ENCODE data around the gene POP7. TPM values are rescaled to one million over a fixed set of nuclear protein-coding genes. Genes with fewer than 3 reads are reported as not detected.
A peak's percentile ranks its signal among the peaks of the same experiment; 100 is the strongest.

The POP7 gene
- total and polyA plus RNA-seq, 2 donors (not counting 1 experiment from before 2014, with no cell fraction given), result 14.4 to 15.2 TPM

- Mint-ChIP-seq H3K27me3 (no peaks in the 10 kb centered on the region), H3K4me1 (peaks cover 39% of the 10 kb centered on the region), H3K4me3 (peak overlapping the region; percentile 3), H3K27ac (no peak overlapping the region), H3K9me3 (ENCODE audit: insufficient read depth) (no peaks in the 10 kb centered on the region)
- H3K4me3 ChIP-seq (ENCODE audit: control extremely low read depth in 1 of 5, extremely low read depth in 1 of 5, insufficient read depth in 1 of 5, low read depth in 2 of 5, low read length in 4 of 5), result no peak overlapping the region
- H3K9me3 ChIP-seq (ENCODE audit: control extremely low read depth in 1 of 3, control insufficient read depth in 2 of 3, insufficient read depth in 1 of 3, low read length in 2 of 3), result no peaks in the 10 kb centered on the region
- no peak for ATAC-seq (ENCODE audit: low read depth)
- peaks cover 36 to 37% of the 10 kb centered on the region in 2 donors for H3K4me1 ChIP-seq (ENCODE audit: control insufficient read depth in 2 of 2, insufficient read depth in 2 of 2, low read length in 2 of 2)
- H3K79me2 ChIP-seq (ENCODE audit: control insufficient read depth, insufficient read depth, low read length), result peaks cover 68% of the 10 kb centered on the region
- no peak overlapping the region for H3K27ac ChIP-seq (ENCODE audit: low read length in 2 of 2)
- H3K36me3 ChIP-seq (replicated peaks in 1 of 2; ENCODE audit: control extremely low read depth in 1 of 2, control insufficient read depth in 1 of 2, extremely low read depth in 1 of 2, insufficient read depth in 2 of 2, low read length in 1 of 2), result peaks cover 0 to 66% of the 10 kb centered on the region in 2 experiments
- no peak for DNase-seq
- peaks cover 96% of the 10 kb centered on the region for H4K20me1 ChIP-seq (ENCODE audit: control insufficient read depth, insufficient read depth, low read length, poor library complexity, severe bottlenecking)
- H2AFZ ChIP-seq (ENCODE audit: insufficient read depth, low read depth, low read length, poor library complexity, severe bottlenecking), result no peak overlapping the region
- no peak overlapping the region for H3K4me2 ChIP-seq (replicated peaks; ENCODE audit: low read depth, low read length, poor library complexity, severe bottlenecking)
- WGBS (ENCODE audit: insufficient coverage), result 97% methylated on average over 15 of the region's 16 CpGs
- H3K27me3 ChIP-seq (replicated peaks in 1 of 4; ENCODE audit: control extremely low read depth in 1 of 4, control insufficient read depth in 3 of 4, insufficient read depth in 4 of 4, low read length in 3 of 4), result no peaks in the 10 kb centered on the region
- TF ChIP-seq CTCF (IDR thresholded peaks at IDR 0.05), result no peak
- no peak for TF ChIP-seq EZH2 (IDR thresholded peaks at IDR 0.05; ENCODE audit: borderline replicate concordance, insufficient read depth, low read depth, low read length, poor library complexity, severe bottlenecking)
- intact Hi-C loops (cut with micrococcal nuclease), result no loop called here
- no peak overlapping the region for H3K9ac ChIP-seq (ENCODE audit: low read length)
- POLR2A ChIA-PET, result no interaction called here
- CTCF ChIA-PET, result interaction anchor here (1.3 to 9.8 kb wide), 5 partner anchors 12 to 164 kb away, joined by 3 to 85 read pairs (median 49); partner anchors contain the start of genes POP7 and SLC12A9
Observed at GRCh38 chr7:100688326-100688860, 17.5 kb upstream of the POP7 start.
